CD8-positive, alpha-beta memory T cell (primary cell): ENCODE data around the gene CDHR1. TPM values are rescaled to one million over a fixed set of nuclear protein-coding genes. Genes with fewer than 3 reads are reported as not detected.

Experiments
- CTCF ChIA-PET: fragments of 350-600 bp; sonication (Branson Sonifier 250); formaldehyde crosslinking; loops from one replicate; lab custom pipeline; 2021; ENCODE audit warnings: antibody characterized with exemption; lab: Charles Lee
- POLR2A ChIA-PET: fragments of 350-600 bp; sonication (Branson Sonifier 250); formaldehyde crosslinking; loops from one replicate; lab custom pipeline; 2021; ENCODE audit warnings: antibody characterized with exemption; lab: Charles Lee
- DNase-seq, 5 donors: peaks; one replicate each; pipeline versions ENCODE4 v3.0.0 to v3.0.0-alpha.2; 2020 to 2022; ENCODE audit warnings: mixed read lengths in 1 of 5
- H3K27ac ChIP-seq: one replicate; pipeline ENCODE4 v1.7.0; 2013; ENCODE audit warnings: low read depth, mild to moderate bottlenecking, low read length, moderate library complexity
- H3K27me3 ChIP-seq: 2 replicates; pipeline ENCODE4 v1.7.0; 2013; ENCODE audit warnings: low read length, mild to moderate bottlenecking; ENCODE audit not compliant: insufficient read depth, poor library complexity, severe bottlenecking
- H3K36me3 ChIP-seq: 2 replicates; pipeline ENCODE4 v1.7.0; 2013; ENCODE audit warnings: mild to moderate bottlenecking, low read length, moderate library complexity; ENCODE audit not compliant: insufficient read depth
- H3K4me1 ChIP-seq: 2 replicates; pipeline ENCODE4 v1.7.0; 2013; ENCODE audit warnings: mild to moderate bottlenecking, low read length, moderate library complexity; ENCODE audit not compliant: insufficient read depth
- H3K4me3 ChIP-seq: 2 replicates; pipeline ENCODE4 v1.7.0; 2013; ENCODE audit warnings: mild to moderate bottlenecking, low read length
- H3K9me3 ChIP-seq: 2 replicates; pipeline ENCODE4 v1.7.0; 2013; ENCODE audit warnings: mild to moderate bottlenecking, low read length
- H3K27ac Mint-ChIP-seq, 8 donors: one replicate each; pipeline ENCODE4 v1.8.0; 2020 to 2021; ENCODE audit warnings: mixed read lengths in 8 of 8, mild to moderate bottlenecking in 6 of 8, inconsistent platforms in 3 of 8, moderate library complexity in 3 of 8
- H3K27me3 Mint-ChIP-seq, 2 donors: one replicate each; pipeline ENCODE4 v1.8.0; 2020 to 2021; ENCODE audit warnings: mixed read lengths in 2 of 2, mild to moderate bottlenecking in 1 of 2, moderate library complexity in 1 of 2
- H3K36me3 Mint-ChIP-seq, 3 donors: one replicate each; pipeline ENCODE4 v1.8.0; 2020 to 2021; ENCODE audit warnings: mixed read lengths in 3 of 3, inconsistent platforms in 1 of 3, mild to moderate bottlenecking in 1 of 3
- H3K4me1 Mint-ChIP-seq, 3 donors: one replicate each; pipeline ENCODE4 v1.8.0; 2020 to 2021; ENCODE audit warnings: mixed read lengths in 3 of 3, inconsistent platforms in 1 of 3, mild to moderate bottlenecking in 1 of 3
- H3K4me3 Mint-ChIP-seq, 7 donors: one replicate each; pipeline ENCODE4 v1.8.0; 2020 to 2021; ENCODE audit warnings: mixed read lengths in 7 of 7, mild to moderate bottlenecking in 6 of 7, moderate library complexity in 4 of 7, inconsistent platforms in 2 of 7
- H3K9me3 Mint-ChIP-seq, 5 donors: one replicate each; pipeline ENCODE4 v1.8.0; 2020 to 2022; ENCODE audit warnings: mixed read lengths in 5 of 5, mild to moderate bottlenecking in 3 of 5, moderate library complexity in 2 of 5, inconsistent platforms in 1 of 5
- polyA plus RNA-seq: library from polyadenylated mRNA; unstranded; fragments of 300-500 nt; fragmentation: Illumina TruSeq; gene quantifications from one replicate; pipeline ENCODE4 v1.2.3, GENCODE V29; 2021
- total RNA-seq, 2 experiments: library from RNA; stranded (reverse); gene quantifications; one replicate each; pipeline ENCODE4 v1.2.3, GENCODE V29; 2021

CDHR1 gene
- total and polyA plus RNA-seq, 3 experiments from 2014 or later = 1.4 to 1.7 (median 1.4) TPM

DNA sequence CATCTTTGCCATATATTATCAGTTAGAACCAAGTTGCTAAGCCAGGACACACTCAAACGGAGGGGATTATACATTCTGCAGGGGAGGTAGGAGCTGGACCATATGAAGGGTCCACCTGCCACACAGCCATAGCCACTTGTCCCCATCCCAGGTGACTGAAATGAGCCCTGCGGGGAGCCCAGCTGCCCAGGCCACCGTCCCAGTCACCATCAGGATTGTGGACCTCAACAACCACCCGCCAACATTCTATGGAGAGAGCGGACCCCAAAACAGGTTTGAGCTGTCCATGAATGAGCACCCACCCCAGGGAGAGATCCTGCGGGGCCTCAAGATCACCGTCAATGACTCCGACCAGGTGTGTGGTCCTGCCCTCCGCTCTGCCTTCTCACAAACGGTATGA lies 13.7 kb downstream of the CDHR1 start:
- CTCF ChIA-PET = interaction anchor here (1.5 to 9.1 kb wide), 4 partner anchors 10 to 68 kb away, joined by 3 to 104 read pairs (median 21); partner anchors contain the start of gene GHITM
- POLR2A ChIA-PET = no interaction called here
- H3K27ac Mint-ChIP-seq = no peak overlapping the region
- H3K4me3 Mint-ChIP-seq = no peak overlapping the region
- H3K27ac ChIP-seq = no peak overlapping the region
- peaks cover 4% of the 10 kb centered on the region in 2 donors for H3K27me3 Mint-ChIP-seq
- no peaks in the 10 kb centered on the region for H3K9me3 Mint-ChIP-seq
- H3K36me3 ChIP-seq = no peaks in the 10 kb centered on the region
- no peak for DNase-seq
- peaks cover 0 to 4% (median 2%) of the 10 kb centered on the region in 3 donors for H3K4me1 Mint-ChIP-seq
- H3K36me3 Mint-ChIP-seq = no peaks in the 10 kb centered on the region
- no peaks in the 10 kb centered on the region for H3K27me3 ChIP-seq
- H3K4me1 ChIP-seq = no peaks in the 10 kb centered on the region
- H3K9me3 ChIP-seq = no peaks in the 10 kb centered on the region
- H3K4me3 ChIP-seq = no peak overlapping the region

DNA sequence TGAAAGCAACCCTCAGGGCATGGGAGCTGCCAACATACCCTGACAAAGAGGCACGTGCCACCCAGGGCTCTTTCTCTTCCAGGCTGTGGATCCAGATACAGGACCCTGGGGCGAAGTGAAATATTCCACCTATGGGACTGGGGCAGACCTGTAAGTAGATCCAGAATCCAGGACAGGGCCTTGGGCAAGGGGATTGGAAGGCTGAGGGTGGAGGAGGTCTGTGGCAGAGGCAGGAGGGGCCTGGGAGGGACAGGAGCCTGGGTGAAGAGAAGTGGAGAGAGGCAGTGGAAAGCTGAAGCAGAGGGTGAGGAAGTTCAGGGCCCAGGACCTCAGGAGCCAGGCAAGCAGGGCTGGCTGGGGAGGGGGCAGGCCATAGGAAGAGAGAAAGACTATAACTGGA lies 17.2 kb downstream of the CDHR1 start:
- no peak for DNase-seq
- no peaks in the 10 kb centered on the region for H3K36me3 Mint-ChIP-seq
- Histone ChIP-seq H3K27ac (no peak overlapping the region), H3K9me3 (no peaks in the 10 kb centered on the region), H3K27me3 (no peaks in the 10 kb centered on the region), H3K36me3 (no peaks in the 10 kb centered on the region), H3K4me3 (no peak overlapping the region), H3K4me1 (no peaks in the 10 kb centered on the region)
- H3K4me3 Mint-ChIP-seq = peak overlapping the region in 1 of 7 donors; percentile 74
- peaks cover 4% of the 10 kb centered on the region in 2 donors for H3K27me3 Mint-ChIP-seq
- POLR2A ChIA-PET = no interaction called here
- peak overlapping the region in 2 of 8 donors; percentile 52 to 94 for H3K27ac Mint-ChIP-seq
- CTCF ChIA-PET = interaction anchor here (1.3 to 7.4 kb wide), 2 partner anchors 8 to 63 kb away, joined by 5 to 39 read pairs; no protein-coding TSS in a partner anchor
- H3K4me1 Mint-ChIP-seq = peaks cover 0 to 3% (median 1%) of the 10 kb centered on the region in 3 donors
- H3K9me3 Mint-ChIP-seq = no peaks in the 10 kb centered on the region

DNA sequence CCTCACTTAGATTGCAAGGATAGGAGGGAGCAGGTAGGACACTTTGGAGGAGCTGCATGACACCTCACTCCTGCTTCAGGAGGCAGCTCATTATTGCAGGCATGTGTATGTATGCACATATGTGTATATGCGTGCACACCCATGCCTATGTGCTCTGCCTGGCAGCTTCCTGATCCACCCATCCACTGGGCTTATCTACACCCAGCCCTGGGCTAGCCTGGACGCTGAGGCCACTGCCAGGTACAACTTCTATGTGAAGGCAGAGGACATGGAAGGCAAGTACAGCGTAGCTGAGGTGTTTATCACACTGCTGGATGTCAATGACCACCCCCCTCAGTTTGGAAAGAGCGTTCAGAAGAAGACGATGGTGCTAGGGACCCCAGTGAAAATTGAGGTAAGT lies 17.7 kb downstream of the CDHR1 start:
- no peaks in the 10 kb centered on the region for H3K27me3 ChIP-seq
- peaks cover 4% of the 10 kb centered on the region in 2 donors for H3K27me3 Mint-ChIP-seq
- no peaks in the 10 kb centered on the region for H3K9me3 ChIP-seq
- POLR2A ChIA-PET = no interaction called here
- H3K9me3 Mint-ChIP-seq = no peaks in the 10 kb centered on the region
- no peaks in the 10 kb centered on the region for H3K36me3 ChIP-seq
- H3K27ac ChIP-seq = no peak overlapping the region
- no peaks in the 10 kb centered on the region for H3K36me3 Mint-ChIP-seq
- H3K4me3 ChIP-seq = no peak overlapping the region
- CTCF ChIA-PET = interaction anchor here (1.3 to 7.4 kb wide), 2 partner anchors 9 to 64 kb away, joined by 5 to 39 read pairs; no protein-coding TSS in a partner anchor
- peaks cover 0 to 3% (median 1%) of the 10 kb centered on the region in 3 donors for H3K4me1 Mint-ChIP-seq
- no peak for DNase-seq
- no peaks in the 10 kb centered on the region for H3K4me1 ChIP-seq
- peak overlapping the region in 1 of 8 donors; percentile 94 for H3K27ac Mint-ChIP-seq
- no peak overlapping the region for H3K4me3 Mint-ChIP-seq

DNA sequence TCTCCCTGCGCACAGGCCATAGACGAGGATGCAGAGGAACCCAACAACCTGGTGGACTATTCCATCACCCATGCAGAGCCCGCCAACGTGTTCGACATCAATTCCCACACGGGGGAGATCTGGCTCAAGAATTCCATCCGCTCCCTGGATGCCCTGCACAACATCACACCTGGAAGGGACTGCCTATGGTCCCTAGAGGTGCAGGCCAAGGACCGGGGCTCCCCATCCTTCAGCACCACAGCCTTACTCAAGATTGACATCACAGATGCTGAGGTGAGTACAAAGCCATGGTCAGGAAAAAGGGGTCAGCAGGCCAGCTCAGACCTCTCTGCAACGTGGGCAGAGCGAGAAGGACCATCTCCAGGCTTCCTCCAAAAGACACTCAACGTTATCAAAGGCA lies 18.7 kb downstream of the CDHR1 start:
- ChIA-PET CTCF (interaction anchor here (1.3 to 7.4 kb wide), 4 partner anchors 8 to 65 kb away, joined by 3 to 39 read pairs (median 9); no protein-coding TSS in a partner anchor), POLR2A (no interaction called here)
- no peaks in the 10 kb centered on the region for H3K27me3 ChIP-seq
- H3K27me3 Mint-ChIP-seq = peaks cover 0 to 2% of the 10 kb centered on the region in 2 donors
- H3K36me3 ChIP-seq = no peaks in the 10 kb centered on the region
- no peaks in the 10 kb centered on the region for H3K9me3 Mint-ChIP-seq
- no peak overlapping the region for H3K27ac ChIP-seq
- peaks cover 0 to 3% (median 1%) of the 10 kb centered on the region in 3 donors for H3K4me1 Mint-ChIP-seq
- no peak for DNase-seq
- no peaks in the 10 kb centered on the region for H3K4me1 ChIP-seq
- no peaks in the 10 kb centered on the region for H3K36me3 Mint-ChIP-seq
- no peak overlapping the region for H3K4me3 Mint-ChIP-seq
- H3K9me3 ChIP-seq = no peaks in the 10 kb centered on the region
- H3K4me3 ChIP-seq = no peak overlapping the region
- peak overlapping the region in 1 of 8 donors; percentile 4 for H3K27ac Mint-ChIP-seq

DNA sequence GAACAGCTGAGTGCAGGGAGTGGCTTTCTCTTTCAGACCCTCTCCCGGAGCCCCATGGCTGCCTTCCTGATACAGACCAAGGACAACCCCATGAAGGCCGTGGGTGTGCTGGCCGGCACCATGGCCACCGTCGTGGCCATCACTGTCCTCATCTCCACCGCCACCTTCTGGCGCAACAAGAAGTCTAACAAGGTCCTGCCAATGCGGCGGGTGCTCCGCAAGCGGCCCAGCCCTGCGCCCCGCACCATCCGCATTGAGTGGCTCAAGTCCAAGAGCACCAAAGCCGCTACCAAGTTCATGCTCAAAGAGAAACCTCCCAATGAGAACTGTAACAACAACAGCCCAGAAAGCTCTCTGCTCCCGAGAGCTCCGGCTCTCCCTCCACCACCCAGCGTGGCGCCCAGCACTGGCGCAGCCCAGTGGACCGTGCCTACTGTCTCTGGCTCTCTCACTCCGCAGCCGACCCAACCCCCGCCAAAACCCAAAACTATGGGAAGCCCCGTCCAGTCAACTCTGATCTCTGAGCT lies 19.8 kb downstream of the CDHR1 start:
- peaks cover 0 to 2% of the 10 kb centered on the region in 2 donors for H3K27me3 Mint-ChIP-seq
- CTCF ChIA-PET = interaction anchor here (1.3 to 7.4 kb wide), 4 partner anchors 9 to 66 kb away, joined by 3 to 39 read pairs (median 8); no protein-coding TSS in a partner anchor
- no peaks in the 10 kb centered on the region for H3K36me3 ChIP-seq
- no peak overlapping the region for H3K27ac ChIP-seq
- H3K4me1 ChIP-seq = no peaks in the 10 kb centered on the region
- no peaks in the 10 kb centered on the region for H3K36me3 Mint-ChIP-seq
- peaks cover 0 to 3% (median 1%) of the 10 kb centered on the region in 3 donors for H3K4me1 Mint-ChIP-seq
- no peak overlapping the region for H3K4me3 ChIP-seq
- no peaks in the 10 kb centered on the region for H3K27me3 ChIP-seq
- POLR2A ChIA-PET = no interaction called here
- no peaks in the 10 kb centered on the region for H3K9me3 ChIP-seq
- no peaks in the 10 kb centered on the region for H3K9me3 Mint-ChIP-seq
- H3K27ac Mint-ChIP-seq = no peak overlapping the region
- peak overlapping the region in 5 of 7 donors; percentile 8 to 59 (median 25) for H3K4me3 Mint-ChIP-seq
- no peak for DNase-seq

DNA sequence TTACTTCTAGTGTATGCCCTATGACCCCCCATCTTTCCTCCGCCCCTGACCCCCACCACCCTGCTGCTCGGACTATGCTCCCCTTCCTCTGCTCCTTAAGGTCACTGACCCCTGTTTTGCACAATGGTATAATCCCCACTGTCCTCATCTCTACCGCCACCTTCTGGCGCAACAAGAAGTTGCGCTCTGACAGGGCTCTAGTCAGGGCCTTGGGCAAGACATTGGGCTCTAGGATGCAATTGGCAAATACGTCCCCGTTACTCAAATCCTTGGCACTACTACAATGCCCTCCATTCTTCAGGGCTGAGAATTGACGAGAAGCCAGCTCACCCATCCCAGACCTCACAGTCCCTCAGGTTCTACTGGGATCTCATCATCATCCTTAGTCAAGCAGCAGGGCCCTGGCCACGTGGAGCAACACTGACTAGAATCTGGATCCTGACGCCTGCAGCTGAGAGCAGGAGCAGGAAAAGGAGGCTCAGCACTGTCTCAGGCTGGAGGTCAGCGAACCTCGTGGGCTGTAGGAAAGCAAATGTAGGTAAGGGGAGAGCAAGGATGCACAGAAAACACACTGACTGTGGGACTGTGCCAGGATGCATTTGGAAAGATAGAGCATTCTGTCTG lies 20.4 kb downstream of the CDHR1 start:
- Histone ChIP-seq H3K9me3 (no peaks in the 10 kb centered on the region), H3K27me3 (no peaks in the 10 kb centered on the region), H3K36me3 (no peaks in the 10 kb centered on the region), H3K4me3 (no peak overlapping the region), H3K4me1 (no peaks in the 10 kb centered on the region), H3K27ac (no peak overlapping the region)
- Mint-ChIP-seq H3K9me3 (no peaks in the 10 kb centered on the region), H3K27me3 (peaks cover 0 to 2% of the 10 kb centered on the region in 2 donors), H3K36me3 (peaks cover 0 to 6% (median 2%) of the 10 kb centered on the region in 3 donors), H3K27ac (peak overlapping the region in 1 of 8 donors; percentile 94), H3K4me1 (peaks cover 0 to 3% (median 1%) of the 10 kb centered on the region in 3 donors), H3K4me3 (peak overlapping the region in 4 of 7 donors; percentile 22 to 59 (median 32))
- ChIA-PET POLR2A (no interaction called here), CTCF (interaction anchor here (1.4 to 7.4 kb wide), 4 partner anchors 9 to 67 kb away, joined by 3 to 39 read pairs (median 8); no protein-coding TSS in a partner anchor)
- DNase-seq = peak in 3 of 5 donors; percentile 13 to 56 (median 14)

DNA sequence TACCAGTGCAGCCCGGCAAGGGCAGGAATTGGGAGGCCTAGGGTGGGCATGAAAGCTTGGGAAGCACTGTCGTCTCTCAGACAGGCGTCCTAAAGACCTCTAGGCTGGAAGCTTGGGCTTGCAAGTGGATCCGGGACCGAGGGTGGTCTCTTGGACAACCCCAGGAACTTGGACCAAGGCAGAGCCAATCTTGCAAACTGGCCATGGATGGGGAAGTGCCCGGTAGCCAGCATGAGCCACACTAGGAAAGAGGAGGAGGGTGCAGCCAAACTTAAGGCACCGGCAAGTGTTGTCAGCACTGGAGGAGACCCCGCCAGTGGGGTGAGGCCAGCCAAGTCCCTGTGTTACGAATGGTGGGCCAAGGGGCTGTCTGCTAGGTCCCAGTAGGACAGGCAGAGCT lies 22.5 kb downstream of the CDHR1 start:
- Mint-ChIP-seq H3K27me3 (peaks cover 5 to 9% of the 10 kb centered on the region in 2 donors), H3K4me1 (peaks cover 0 to 3% (median 1%) of the 10 kb centered on the region in 3 donors), H3K36me3 (peaks cover 0 to 6% (median 2%) of the 10 kb centered on the region in 3 donors), H3K4me3 (no peak overlapping the region), H3K27ac (no peak overlapping the region), H3K9me3 (no peaks in the 10 kb centered on the region)
- no peak overlapping the region for H3K27ac ChIP-seq
- POLR2A ChIA-PET = no interaction called here
- CTCF ChIA-PET = interaction anchor here (2.0 to 7.4 kb wide), 2 partner anchors 10 to 69 kb away, joined by 8 to 39 read pairs; no protein-coding TSS in a partner anchor
- no peaks in the 10 kb centered on the region for H3K4me1 ChIP-seq
- no peaks in the 10 kb centered on the region for H3K9me3 ChIP-seq
- no peaks in the 10 kb centered on the region for H3K36me3 ChIP-seq
- H3K4me3 ChIP-seq = no peak overlapping the region
- no peaks in the 10 kb centered on the region for H3K27me3 ChIP-seq
- no peak for DNase-seq

DNA sequence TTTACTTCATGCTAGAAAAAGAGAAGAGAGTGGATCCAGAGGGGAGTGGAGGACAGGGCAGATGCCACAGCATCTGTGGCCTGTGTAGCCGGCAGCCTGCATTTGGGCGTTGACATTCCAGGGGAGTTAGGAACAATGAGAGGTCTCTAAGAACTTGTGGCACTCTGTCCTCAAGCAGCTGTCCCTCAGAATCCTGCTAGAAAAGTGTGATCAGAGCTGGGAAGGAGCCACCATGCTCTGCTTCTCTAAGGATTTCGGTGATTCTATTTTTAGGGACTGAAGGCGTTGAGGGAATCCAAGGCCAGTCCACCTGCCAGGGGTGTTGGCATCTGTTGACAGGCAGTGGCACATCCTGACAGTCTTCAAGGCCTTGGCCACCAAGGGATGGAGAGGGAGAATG lies 23.4 kb downstream of the CDHR1 start:
- no peaks in the 10 kb centered on the region for H3K36me3 ChIP-seq
- no peak overlapping the region for H3K27ac ChIP-seq
- no peaks in the 10 kb centered on the region for H3K9me3 ChIP-seq
- H3K9me3 Mint-ChIP-seq = no peaks in the 10 kb centered on the region
- H3K27ac Mint-ChIP-seq = no peak overlapping the region
- DNase-seq = no peak
- ChIA-PET CTCF (interaction anchor here (2.0 kb wide), 1 partner anchor 11 kb away, joined by 8 read pairs; no protein-coding TSS in a partner anchor), POLR2A (no interaction called here)
- H3K36me3 Mint-ChIP-seq = peaks cover 0 to 6% (median 2%) of the 10 kb centered on the region in 3 donors
- no peaks in the 10 kb centered on the region for H3K27me3 ChIP-seq
- H3K4me1 ChIP-seq = no peaks in the 10 kb centered on the region
- H3K4me1 Mint-ChIP-seq = peaks cover 0 to 3% (median 1%) of the 10 kb centered on the region in 3 donors
- peaks cover 9 to 17% of the 10 kb centered on the region in 2 donors for H3K27me3 Mint-ChIP-seq
- no peak overlapping the region for H3K4me3 Mint-ChIP-seq
- H3K4me3 ChIP-seq = no peak overlapping the region
